H1 (cell line): ENCODE measurements around the gene CTSS. TPM values are rescaled to one million over a fixed set of nuclear protein-coding genes. Genes with fewer than 3 reads are reported as not detected.

Experiments used
- ASH2L ChIP-seq: fragments of 200-600, 300-600 bp; sonication (generic); IDR thresholded peaks from one replicate; pipeline ENCODE4 v1.7.1; 2017; ENCODE audit warnings: low read length
- polyA plus RNA-seq, 7 experiments: library from polyadenylated mRNA; depleted of rRNA in 3 of 7; stranded (reverse) in 5 of 7; unstranded in 2 of 7; fragments of >200 nt in 5 of 7; fragments of 200-250 nt in 2 of 7; gene quantifications; 1 replicate in 5 of 7; 2 replicates in 1 of 7; 4 replicates in 1 of 7; pipeline versions ENCODE4 v1.2.1 to v1.2.3, GENCODE V29; 2011 to 2013; ENCODE audit warnings: missing spikeins in 2 of 7, mixed read lengths in 2 of 7
- total RNA-seq: library from RNA; stranded (reverse); fragmentation: NEBNext Ultra II Directional; extraction: Animal tissue kit (Norgen Biotek cat#: 25700); gene quantifications from 2 replicates; pipeline ENCODE4 v1.2.1, GENCODE V29; 2021
- TF ChIP-seq, protein P1 (sequence below): IDR thresholded peaks from 2 replicates; pipeline ENCODE4 v1.6.1; 2012; ENCODE audit warnings: inconsistent platforms

CTSS gene
- total and polyA plus RNA-seq, 2 of the 8 experiments (the other 6 are each of a cell fraction or from before 2014, with no cell fraction given) = not detected

DNA sequence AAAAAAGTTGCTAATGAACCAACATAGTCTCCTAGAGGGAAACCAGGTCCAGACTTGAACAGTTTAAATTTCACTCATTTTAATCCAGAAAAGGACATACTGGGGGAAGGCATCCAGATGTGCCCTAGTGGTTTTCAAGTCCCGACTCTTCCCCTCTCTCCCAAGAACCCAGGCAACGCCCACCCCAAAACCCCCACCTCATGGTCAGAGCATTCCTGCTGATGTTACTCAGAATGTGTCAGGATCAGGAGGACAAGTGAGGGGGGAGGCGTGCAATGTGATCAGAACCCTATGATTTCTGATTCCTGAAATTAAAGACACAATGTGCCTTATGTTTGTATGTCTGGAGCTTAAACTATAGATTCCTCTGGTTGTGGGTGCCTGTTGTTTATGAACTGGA, 44.1 kb upstream of the CTSS start (continued):
- TF ChIP-seq, protein P1, sequence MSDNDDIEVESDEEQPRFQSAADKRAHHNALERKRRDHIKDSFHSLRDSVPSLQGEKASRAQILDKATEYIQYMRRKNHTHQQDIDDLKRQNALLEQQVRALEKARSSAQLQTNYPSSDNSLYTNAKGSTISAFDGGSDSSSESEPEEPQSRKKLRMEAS = no peak
- TF ChIP-seq ASH2L = no peak
